Mesenchymal stem cell (in vitro differentiated cells and primary cell): ENCODE measurements around the gene TGM1.

ENCODE experiments used
- DNase-seq: peaks from one replicate; pipeline ENCODE4 v3.0.0-alpha.2; 2013
- H2AFZ ChIP-seq: one replicate; pipeline ENCODE4 v1.6.1; 2013; ENCODE audit warnings: low read depth, mild to moderate bottlenecking, control low read depth, inconsistent platforms, low read length, moderate library complexity
- H2AK5ac ChIP-seq: 2 replicates; pipeline ENCODE4 v1.6.1; 2013; ENCODE audit warnings: low read length, moderate library complexity, mild to moderate bottlenecking, inconsistent platforms; ENCODE audit not compliant: severe bottlenecking
- H2BK120ac ChIP-seq: one replicate; pipeline ENCODE4 v1.6.1; 2013; ENCODE audit warnings: low read depth, mild to moderate bottlenecking, inconsistent platforms, low read length, moderate library complexity
- H2BK12ac ChIP-seq, 2 experiments: one replicate each; pipeline ENCODE4 v1.6.1; 2013; ENCODE audit warnings: inconsistent platforms in 2 of 2, low read length in 2 of 2, mild to moderate bottlenecking in 2 of 2, moderate library complexity in 2 of 2, control low read depth in 1 of 2
- H2BK15ac ChIP-seq: one replicate; pipeline ENCODE4 v1.6.1; 2013; ENCODE audit warnings: mild to moderate bottlenecking, low read depth, inconsistent platforms; ENCODE audit not compliant: poor library complexity, severe bottlenecking
- H2BK5ac ChIP-seq: 2 replicates; pipeline ENCODE4 v1.6.1; 2013; ENCODE audit warnings: low read depth, mild to moderate bottlenecking, low read length, control low read depth, inconsistent platforms; ENCODE audit not compliant: poor library complexity, severe bottlenecking
- H3K14ac ChIP-seq, 2 experiments: one replicate each; pipeline ENCODE4 v1.6.1; 2013; ENCODE audit warnings: inconsistent platforms in 2 of 2, low read length in 2 of 2, control low read depth in 1 of 2, mild to moderate bottlenecking in 1 of 2, moderate library complexity in 1 of 2
- H3K18ac ChIP-seq, 2 experiments: one replicate each; pipeline ENCODE4 v1.6.1; 2013; ENCODE audit warnings: inconsistent platforms in 2 of 2, low read length in 2 of 2, control low read depth in 1 of 2, low read depth in 1 of 2, mild to moderate bottlenecking in 1 of 2
- H3K23ac ChIP-seq, 2 experiments: one replicate each; pipeline ENCODE4 v1.6.1; 2013; ENCODE audit warnings: inconsistent platforms in 2 of 2, low read length in 2 of 2, mild to moderate bottlenecking in 2 of 2, moderate library complexity in 2 of 2, control low read depth in 1 of 2
- H3K27ac ChIP-seq: 2 replicates; pipeline ENCODE4 v1.5.1; 2013; ENCODE audit warnings: mild to moderate bottlenecking, moderate library complexity, low read length, control low read depth, inconsistent platforms; ENCODE audit not compliant: poor library complexity, severe bottlenecking
- H3K27me3 ChIP-seq, 2 experiments: 2 replicates each; pipeline versions ENCODE4 v1.6.1 to v1.7.0; 2013; ENCODE audit warnings: low read length in 2 of 2, mild to moderate bottlenecking in 2 of 2, moderate library complexity in 2 of 2, control low read depth in 1 of 2, inconsistent platforms in 1 of 2; ENCODE audit not compliant: control insufficient read depth in 1 of 2, insufficient read depth in 1 of 2
- H3K36me3 ChIP-seq, 2 experiments: 2 replicates each; pipeline versions ENCODE4 v1.6.1 to v1.7.0; 2013; ENCODE audit warnings: low read length in 2 of 2, control low read depth in 1 of 2, inconsistent platforms in 1 of 2, low read depth in 1 of 2, mild to moderate bottlenecking in 1 of 2; ENCODE audit not compliant: insufficient read depth in 2 of 2, control insufficient read depth in 1 of 2
- H3K4ac ChIP-seq, 2 experiments: one replicate each; pipeline ENCODE4 v1.6.1; 2013; ENCODE audit warnings: inconsistent platforms in 2 of 2, low read length in 2 of 2, mild to moderate bottlenecking in 2 of 2, moderate library complexity in 2 of 2, control low read depth in 1 of 2, low read depth in 1 of 2
- H3K4me1 ChIP-seq: 2 replicates; pipeline ENCODE4 v1.6.1; 2013; ENCODE audit warnings: low read depth, low read length, control low read depth; ENCODE audit not compliant: control insufficient read depth, insufficient read depth
- H3K4me2 ChIP-seq: 2 replicates; pipeline ENCODE4 v1.6.1; 2013; ENCODE audit warnings: low read length, mild to moderate bottlenecking, inconsistent platforms; ENCODE audit not compliant: poor library complexity, severe bottlenecking
- H3K4me3 ChIP-seq, 2 experiments: 2 replicates each; pipeline versions ENCODE4 v1.5.1 to v1.7.0; 2013; ENCODE audit warnings: low read length in 2 of 2, mild to moderate bottlenecking in 2 of 2, control low read depth in 1 of 2, low read depth in 1 of 2; ENCODE audit not compliant: insufficient read depth in 1 of 2
- H3K79me1 ChIP-seq: replicated peaks from 2 replicates; pipeline ENCODE4 v1.6.1; 2013; ENCODE audit warnings: mild to moderate bottlenecking, control low read depth, low read length, inconsistent platforms; ENCODE audit not compliant: poor library complexity, severe bottlenecking
- H3K9ac ChIP-seq: 2 replicates; pipeline ENCODE4 v1.7.0; 2013; ENCODE audit warnings: mild to moderate bottlenecking, low read length, moderate library complexity
- H3K9me3 ChIP-seq: 2 replicates; pipeline ENCODE4 v1.7.0; 2013; ENCODE audit warnings: mild to moderate bottlenecking, low read length; ENCODE audit not compliant: control insufficient read depth
- H4K8ac ChIP-seq: one replicate; pipeline ENCODE4 v1.6.1; 2013; ENCODE audit warnings: inconsistent platforms, mild to moderate bottlenecking, low read length, moderate library complexity
- H4K91ac ChIP-seq: one replicate; pipeline ENCODE4 v1.6.1; 2013; ENCODE audit warnings: mild to moderate bottlenecking, low read length, inconsistent platforms
- WGBS: methylation state at CpG from one replicate; pipeline ENCODE4 v1.1.7; 2013; ENCODE audit warnings: mixed read lengths; 5-methylcytosine and 5-hydroxymethylcytosine counted together

The TGM1 gene

GRCh38 chr14:24264298-24264697, 1.3 kb upstream of the TGM1 start:
- Histone ChIP-seq H2AK5ac (no peak overlapping the region), H3K79me1 (peaks cover 7% of the 10 kb centered on the region)
- no peak for DNase-seq

DNA sequence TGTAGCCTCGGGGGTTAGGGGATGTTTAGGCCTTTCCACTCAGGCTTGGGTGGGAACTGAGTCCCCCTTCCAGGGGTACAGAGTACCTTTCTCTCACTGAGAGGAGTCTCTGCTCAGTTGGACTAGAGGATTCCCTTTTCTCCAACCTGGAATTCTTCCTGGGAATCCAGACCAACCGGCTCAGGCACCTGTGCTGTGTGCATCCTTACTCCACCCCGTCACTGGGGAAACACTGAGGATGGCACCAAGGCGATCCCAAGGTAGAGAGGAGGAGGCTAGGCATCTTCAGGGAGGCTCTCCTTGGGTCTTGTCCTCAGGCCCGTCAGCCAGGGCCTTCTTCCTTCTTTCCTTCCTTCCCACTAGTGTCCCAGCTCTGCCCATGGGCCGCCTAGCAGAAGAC, 871 bp upstream of the TGM1 start:
- no peak overlapping the region for H2BK12ac ChIP-seq
- H3K9me3 ChIP-seq: no peaks in the 10 kb centered on the region
- no peak overlapping the region for H2AFZ ChIP-seq
- no peak overlapping the region for H3K23ac ChIP-seq
- H2BK5ac ChIP-seq: no peak overlapping the region
- peaks cover 6% of the 10 kb centered on the region for H3K4me1 ChIP-seq
- H3K4me3 ChIP-seq: no peak overlapping the region
- H3K9ac ChIP-seq: no peak overlapping the region
- no peak overlapping the region for H3K27ac ChIP-seq
- no peak overlapping the region for H3K4me2 ChIP-seq
- no peak overlapping the region for H4K91ac ChIP-seq
- no peak overlapping the region for H4K8ac ChIP-seq
- H3K36me3 ChIP-seq: peaks cover 44 to 67% of the 10 kb centered on the region in 2 experiments
- no peak overlapping the region for H2AK5ac ChIP-seq
- H3K4ac ChIP-seq: no peak overlapping the region
- no peak for DNase-seq
- WGBS: 85% methylated on average over 5 of the region's 6 CpGs
- peaks cover 3% of the 10 kb centered on the region for H3K79me1 ChIP-seq
- no peak overlapping the region for H3K18ac ChIP-seq
- H2BK120ac ChIP-seq: no peak overlapping the region
- H3K14ac ChIP-seq: no peak overlapping the region
- no peak overlapping the region for H2BK15ac ChIP-seq
- H3K27me3 ChIP-seq: no peaks in the 10 kb centered on the region

More at GRCh38 chr14:24264298-24264697, 1.3 kb upstream of the TGM1 start:
- Histone ChIP-seq H3K23ac (no peak overlapping the region), H4K8ac (no peak overlapping the region), H2BK5ac (no peak overlapping the region), H3K27ac (no peak overlapping the region), H3K4me2 (no peak overlapping the region), H4K91ac (no peak overlapping the region), H3K4ac (no peak overlapping the region), H3K9ac (no peak overlapping the region), H2AFZ (no peak overlapping the region), H2BK120ac (no peak overlapping the region), H2BK12ac (no peak overlapping the region), H3K4me3 (no peak overlapping the region), H3K4me1 (peaks cover 3% of the 10 kb centered on the region), H3K18ac (no peak overlapping the region), H2BK15ac (no peak overlapping the region), H3K36me3 (peaks cover 48 to 68% of the 10 kb centered on the region in 2 experiments), H3K9me3 (no peaks in the 10 kb centered on the region), H3K27me3 (no peaks in the 10 kb centered on the region), H3K14ac (no peak overlapping the region)
- 92% methylated on average over 6 of the region's 6 CpGs for WGBS

- Histone ChIP-seq H3K9ac (no peak overlapping the region), H2AFZ (no peak overlapping the region), H3K4me1 (peaks cover 6% of the 10 kb centered on the region), H3K23ac (no peak overlapping the region), H4K91ac (no peak overlapping the region), H3K4ac (no peak overlapping the region), H3K4me3 (no peak overlapping the region), H2BK5ac (no peak overlapping the region), H2AK5ac (no peak overlapping the region), H2BK15ac (no peak overlapping the region), H4K8ac (no peak overlapping the region), H3K27ac (no peak overlapping the region), H2BK12ac (no peak overlapping the region), H3K9me3 (no peaks in the 10 kb centered on the region), H3K18ac (no peak overlapping the region), H3K79me1 (no peaks in the 10 kb centered on the region), H3K4me2 (no peak overlapping the region), H3K27me3 (no peaks in the 10 kb centered on the region), H3K36me3 (peaks cover 25 to 54% of the 10 kb centered on the region in 2 experiments), H2BK120ac (no peak overlapping the region), H3K14ac (no peak overlapping the region)
- 91% methylated on average over 19 of the region's 19 CpGs for WGBS
- no peak for DNase-seq
Measured at GRCh38 chr14:24261969-24262327, 1.0 kb downstream of the TGM1 start.

GRCh38 chr14:24261256-24261968, 1.6 kb downstream of the TGM1 start:
- Histone ChIP-seq H3K23ac (no peak overlapping the region), H3K4me2 (no peak overlapping the region)

More at GRCh38 chr14:24261256-24261968, 1.6 kb downstream of the TGM1 start:
- H2BK12ac ChIP-seq: no peak overlapping the region
- no peak overlapping the region for H4K8ac ChIP-seq
- no peak overlapping the region for H4K91ac ChIP-seq
- H3K14ac ChIP-seq: no peak overlapping the region
- H3K18ac ChIP-seq: no peak overlapping the region
- 94% methylated on average over 19 of the region's 20 CpGs for WGBS
- no peaks in the 10 kb centered on the region for H3K9me3 ChIP-seq
- peaks cover 6% of the 10 kb centered on the region for H3K4me1 ChIP-seq
- no peak overlapping the region for H3K4ac ChIP-seq
- no peak overlapping the region for H3K4me3 ChIP-seq
- H3K27me3 ChIP-seq: no peaks in the 10 kb centered on the region
- no peak overlapping the region for H3K9ac ChIP-seq
- no peak overlapping the region for H3K27ac ChIP-seq
- H3K79me1 ChIP-seq: no peaks in the 10 kb centered on the region
- no peak overlapping the region for H2AFZ ChIP-seq
- H2BK120ac ChIP-seq: no peak overlapping the region
- H2AK5ac ChIP-seq: no peak overlapping the region
- H2BK15ac ChIP-seq: no peak overlapping the region
- no peak for DNase-seq
- H2BK5ac ChIP-seq: no peak overlapping the region
- H3K36me3 ChIP-seq: peaks cover 19 to 49% of the 10 kb centered on the region in 2 experiments
